Endodermal cell (in vitro differentiated cells): ENCODE data around the gene SLC9B2. TPM values are rescaled to one million over a fixed set of nuclear protein-coding genes. Genes with fewer than 3 reads are reported as not detected.

Source experiments
- DNase-seq: peaks from one replicate; pipeline ENCODE4 v3.0.0-alpha.2; 2017
- H3K27ac ChIP-seq: 2 replicates; pipeline ENCODE4 v1.5.1; 2013; ENCODE audit warnings: mild to moderate bottlenecking, low read depth, low read length, moderate library complexity
- H3K27me3 ChIP-seq: 2 replicates; pipeline ENCODE4 v1.6.1; 2013; ENCODE audit warnings: mild to moderate bottlenecking, low read length, moderate library complexity; ENCODE audit not compliant: insufficient read depth, control insufficient read depth, poor library complexity, severe bottlenecking
- H3K36me3 ChIP-seq: 2 replicates; pipeline ENCODE4 v1.7.0; 2013; ENCODE audit warnings: mild to moderate bottlenecking, low read length, moderate library complexity; ENCODE audit not compliant: control insufficient read depth, insufficient read depth
- H3K4me1 ChIP-seq: one replicate; pipeline ENCODE4 v1.7.0; 2013; ENCODE audit warnings: low read length; ENCODE audit not compliant: control insufficient read depth, insufficient read depth
- H3K4me3 ChIP-seq: 2 replicates; pipeline ENCODE4 v1.5.1; 2013; ENCODE audit warnings: mild to moderate bottlenecking, low read length, moderate library complexity
- H3K9ac ChIP-seq: 2 replicates; pipeline ENCODE4 v1.6.1; 2013; ENCODE audit warnings: mild to moderate bottlenecking, low read length, moderate library complexity; ENCODE audit not compliant: poor library complexity, severe bottlenecking; ENCODE audit errors: extremely low read depth
- H3K9me3 ChIP-seq: 2 replicates; pipeline ENCODE4 v1.6.1; 2013; ENCODE audit warnings: mild to moderate bottlenecking, low read length, moderate library complexity; ENCODE audit not compliant: control insufficient read depth
- H3K27ac Mint-ChIP-seq: 2 replicates; pipeline ENCODE4 v1.8.0; 2020; ENCODE audit warnings: mixed read lengths
- H3K27me3 Mint-ChIP-seq: 2 replicates; pipeline ENCODE4 v1.8.0; 2021; ENCODE audit warnings: mild to moderate bottlenecking, mixed read lengths; ENCODE audit not compliant: insufficient read depth
- H3K36me3 Mint-ChIP-seq: 2 replicates; pipeline ENCODE4 v1.8.0; 2020; ENCODE audit warnings: low read depth, mixed read lengths
- H3K4me1 Mint-ChIP-seq: 2 replicates; pipeline ENCODE4 v1.8.0; 2020; ENCODE audit warnings: mixed read lengths
- H3K4me3 Mint-ChIP-seq: 2 replicates; pipeline ENCODE4 v1.8.0; 2020; ENCODE audit warnings: mild to moderate bottlenecking, moderate library complexity, mixed read lengths
- H3K9me3 Mint-ChIP-seq: 2 replicates; pipeline ENCODE4 v1.8.0; 2020; ENCODE audit warnings: mild to moderate bottlenecking, mixed read lengths
- WGBS, 2 experiments: methylation state at CpG; one replicate each; pipeline versions ENCODE4 v1.1.5 to v1.1.7; 2013; ENCODE audit warnings: missing lambda C conversion rate in 2 of 2, mixed read lengths in 1 of 2; ENCODE audit not compliant: insufficient coverage in 1 of 2, insufficient read length in 1 of 2; 5-methylcytosine and 5-hydroxymethylcytosine counted together
- total RNA-seq, 2 donors: library from RNA; stranded (reverse); fragmentation: NEBNext Ultra II Directional in 1 of 2; extraction: Animal tissue kit (Norgen Biotek cat#: 25700) in 1 of 2; gene quantifications; 2 replicates in 1 of 2; 3 replicates in 1 of 2; pipeline ENCODE4 v1.2.1, GENCODE V29; 2021
- TF ChIP-seq, protein P1 (sequence below): fragments of 200-600 bp; sonication (generic); conservative IDR thresholded peaks from 2 replicates; pipeline ENCODE4 v1.5.0; 2021; ENCODE audit warnings: antibody characterized with exemption, mild to moderate bottlenecking

The SLC9B2 gene
- total RNA-seq, 2 donors from 2014 or later, result 8.2 to 11.3 TPM

DNA sequence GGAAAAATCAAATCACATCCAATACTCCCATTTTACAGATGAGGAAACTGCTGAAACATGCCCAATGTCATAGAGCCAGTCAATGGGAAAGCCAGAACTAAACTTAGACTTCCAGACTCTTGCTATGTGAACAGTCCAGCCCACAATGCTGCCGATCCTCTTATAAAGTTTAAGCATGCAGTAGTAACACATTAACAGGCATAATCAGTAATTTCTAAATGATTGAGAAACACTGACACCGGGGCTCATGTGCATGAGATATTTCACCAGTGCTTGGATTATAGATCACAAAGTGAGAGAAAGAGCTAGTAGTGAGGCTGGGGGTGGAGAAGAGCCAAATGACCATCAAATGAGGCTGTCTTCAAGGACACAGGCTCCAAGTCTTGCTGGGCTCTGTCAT is 20.6 kb upstream of the SLC9B2 start:
- no peak for DNase-seq
- H3K4me3 Mint-ChIP-seq, result no peak overlapping the region
- 95% methylated on average over 2 of the region's 2 CpGs; no CpG with 5 or more reads in 1 of the 2 experiments for WGBS, 2 experiments

DNA sequence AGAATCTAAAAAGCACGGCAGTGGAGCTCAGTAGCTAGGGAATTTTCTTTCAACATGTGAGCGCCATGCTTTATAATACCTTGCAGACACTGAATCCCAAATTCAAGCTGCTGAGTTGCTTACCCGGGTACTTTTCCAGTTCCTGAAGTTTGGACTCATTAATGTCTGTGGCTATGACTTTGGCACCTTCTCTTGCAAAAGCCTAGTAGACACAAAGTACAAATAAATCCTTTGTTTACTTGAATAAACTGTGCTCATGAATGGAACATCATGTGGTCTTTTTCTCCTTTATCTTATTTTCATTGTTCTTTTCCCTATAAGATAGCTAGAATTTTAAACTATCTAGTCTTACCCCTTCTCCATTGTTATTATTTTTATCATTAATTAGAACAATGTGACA is 18.5 kb upstream of the SLC9B2 start:
- no peak for DNase-seq
- H3K4me1 ChIP-seq, result peaks cover 4% of the 10 kb centered on the region
- TF ChIP-seq, protein P1, sequence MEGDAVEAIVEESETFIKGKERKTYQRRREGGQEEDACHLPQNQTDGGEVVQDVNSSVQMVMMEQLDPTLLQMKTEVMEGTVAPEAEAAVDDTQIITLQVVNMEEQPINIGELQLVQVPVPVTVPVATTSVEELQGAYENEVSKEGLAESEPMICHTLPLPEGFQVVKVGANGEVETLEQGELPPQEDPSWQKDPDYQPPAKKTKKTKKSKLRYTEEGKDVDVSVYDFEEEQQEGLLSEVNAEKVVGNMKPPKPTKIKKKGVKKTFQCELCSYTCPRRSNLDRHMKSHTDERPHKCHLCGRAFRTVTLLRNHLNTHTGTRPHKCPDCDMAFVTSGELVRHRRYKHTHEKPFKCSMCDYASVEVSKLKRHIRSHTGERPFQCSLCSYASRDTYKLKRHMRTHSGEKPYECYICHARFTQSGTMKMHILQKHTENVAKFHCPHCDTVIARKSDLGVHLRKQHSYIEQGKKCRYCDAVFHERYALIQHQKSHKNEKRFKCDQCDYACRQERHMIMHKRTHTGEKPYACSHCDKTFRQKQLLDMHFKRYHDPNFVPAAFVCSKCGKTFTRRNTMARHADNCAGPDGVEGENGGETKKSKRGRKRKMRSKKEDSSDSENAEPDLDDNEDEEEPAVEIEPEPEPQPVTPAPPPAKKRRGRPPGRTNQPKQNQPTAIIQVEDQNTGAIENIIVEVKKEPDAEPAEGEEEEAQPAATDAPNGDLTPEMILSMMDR, result no peak

More for the DNA sequence above, 20.6 kb upstream of the SLC9B2 start:
- H3K27ac ChIP-seq, result no peak overlapping the region
- H3K4me1 ChIP-seq, result peaks cover 4% of the 10 kb centered on the region
- peaks cover 4% of the 10 kb centered on the region for H3K36me3 ChIP-seq
- H3K36me3 Mint-ChIP-seq, result peaks cover 3% of the 10 kb centered on the region
- no peak overlapping the region for H3K4me3 ChIP-seq
- no peak overlapping the region for H3K27ac Mint-ChIP-seq
- peaks cover 19% of the 10 kb centered on the region for H3K4me1 Mint-ChIP-seq
- no peaks in the 10 kb centered on the region for H3K27me3 ChIP-seq
- TF ChIP-seq, protein P1, result no peak
- H3K9ac ChIP-seq, result no peak overlapping the region
- H3K9me3 Mint-ChIP-seq, result no peaks in the 10 kb centered on the region
- H3K9me3 ChIP-seq, result no peaks in the 10 kb centered on the region
- H3K27me3 Mint-ChIP-seq, result no peaks in the 10 kb centered on the region

DNA sequence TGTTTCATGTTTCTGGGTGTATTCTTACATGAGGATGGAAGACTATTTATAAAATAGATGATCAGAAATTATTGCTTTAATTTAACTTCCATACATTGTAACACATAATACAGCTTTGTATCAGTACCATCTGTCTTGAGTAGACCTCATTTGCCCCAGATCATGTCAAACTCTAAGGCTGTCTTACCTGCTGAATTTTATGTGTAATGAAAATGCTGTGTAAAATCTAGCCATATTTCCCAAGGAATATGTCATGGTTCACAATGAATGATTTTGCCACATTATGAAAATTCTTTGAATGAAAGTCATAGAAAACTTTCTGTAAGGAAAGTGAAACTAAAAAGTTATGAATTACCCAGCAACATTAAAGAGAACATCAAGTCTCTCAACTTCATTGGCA is 15.7 kb upstream of the SLC9B2 start:
- no peak overlapping the region for H3K27ac ChIP-seq
- peaks cover 8% of the 10 kb centered on the region for H3K36me3 Mint-ChIP-seq
- no peaks in the 10 kb centered on the region for H3K9me3 Mint-ChIP-seq
- peaks cover 4% of the 10 kb centered on the region for H3K4me1 ChIP-seq
- H3K36me3 ChIP-seq, result peaks cover 24% of the 10 kb centered on the region
- H3K9me3 ChIP-seq, result no peaks in the 10 kb centered on the region
- H3K4me3 Mint-ChIP-seq, result no peak overlapping the region
- no peaks in the 10 kb centered on the region for H3K27me3 Mint-ChIP-seq
- TF ChIP-seq, protein P1, result no peak
- peaks cover 2% of the 10 kb centered on the region for H3K4me1 Mint-ChIP-seq
- no peak overlapping the region for H3K27ac Mint-ChIP-seq
- H3K9ac ChIP-seq, result no peak overlapping the region
- no peak for DNase-seq
- no peaks in the 10 kb centered on the region for H3K27me3 ChIP-seq
- no peak overlapping the region for H3K4me3 ChIP-seq

More for the DNA sequence above, 18.5 kb upstream of the SLC9B2 start:
- H3K4me1 Mint-ChIP-seq, result peaks cover 15% of the 10 kb centered on the region
- peaks cover 13% of the 10 kb centered on the region for H3K36me3 ChIP-seq
- H3K36me3 Mint-ChIP-seq, result peaks cover 3% of the 10 kb centered on the region
- no peaks in the 10 kb centered on the region for H3K9me3 ChIP-seq
- H3K27ac Mint-ChIP-seq, result no peak overlapping the region
- H3K27me3 Mint-ChIP-seq, result no peaks in the 10 kb centered on the region
- no peak overlapping the region for H3K9ac ChIP-seq
- H3K4me3 ChIP-seq, result no peak overlapping the region
- no peak overlapping the region for H3K4me3 Mint-ChIP-seq
- no peaks in the 10 kb centered on the region for H3K27me3 ChIP-seq
- H3K27ac ChIP-seq, result no peak overlapping the region
- H3K9me3 Mint-ChIP-seq, result no peaks in the 10 kb centered on the region
- 90 to 94% methylated on average over 3 of the region's 3 CpGs for WGBS, 2 experiments
